GM12872 (cell line): ENCODE data around the gene ADRB1.

Experiments used
- CTCF ChIP-seq: IDR thresholded peaks from 3 replicates; pipeline ENCODE4 v1.5.1; 2011; ENCODE audit warnings: low read depth, mild to moderate bottlenecking, low read length, moderate library complexity; ENCODE audit not compliant: insufficient read depth

ADRB1 gene

GRCh38 chr10:114034923-114035645 is 8.6 kb upstream of the ADRB1 start:
- TF ChIP-seq CTCF: no peak

GRCh38 chr10:114035791-114036190 is 7.9 kb upstream of the ADRB1 start:
- TF ChIP-seq CTCF: no peak

GRCh38 chr10:114038819-114039218 is 4.8 kb upstream of the ADRB1 start:
- no peak for TF ChIP-seq CTCF

GRCh38 chr10:114041166-114041565 is 2.5 kb upstream of the ADRB1 start:
- no peak for TF ChIP-seq CTCF

- TF ChIP-seq CTCF: no peak
Measured at GRCh38 chr10:114042895-114043531, 653 bp upstream of the ADRB1 start.

- TF ChIP-seq CTCF: no peak
Measured at GRCh38 chr10:114044247-114045135, 825 bp downstream of the ADRB1 start.

GRCh38 chr10:114045136-114046086 is 1.7 kb downstream of the ADRB1 start:
- no peak for TF ChIP-seq CTCF
